Testis (tissue), 3 donors: ENCODE results near the gene ANTKMT. TPM values are rescaled to one million over a fixed set of nuclear protein-coding genes. Genes with fewer than 3 reads are reported as not detected.
"Not testable (repeated sequence)": the region's sequence is repeated elsewhere in the genome, so short reads cannot be mapped to it uniquely, and the experiment has no call there.

Source experiments
- DNase-seq: peaks from one replicate; pipeline ENCODE4 v3.0.0-alpha.2; 2019
- H3K27ac ChIP-seq, 2 donors: fragments of 200-600 bp; sonication (generic); one replicate each; pipeline ENCODE4 v1.5.1; 2019
- H3K27me3 ChIP-seq: fragments of 200-600 bp; sonication (generic); one replicate; pipeline ENCODE4 v1.5.1; 2019
- H3K36me3 ChIP-seq: fragments of 200-600 bp; sonication (generic); one replicate; pipeline ENCODE4 v1.5.1; 2017; ENCODE audit warnings: low read depth; ENCODE audit errors: missing control alignments
- H3K4me1 ChIP-seq: fragments of 200-600 bp; sonication (generic); one replicate; pipeline ENCODE4 v1.5.1; 2019
- H3K4me3 ChIP-seq, 2 donors: fragments of 200-600 bp; sonication (generic); one replicate each; pipeline ENCODE4 v1.5.1; 2017 to 2019
- H3K9me3 ChIP-seq: fragments of 200-600 bp; sonication (generic); one replicate; pipeline ENCODE4 v1.5.1; 2017
- POLR2A ChIP-seq: fragments of 450-650 bp; IDR thresholded peaks from one replicate; pipeline ENCODE4 v1.6.1; 2017; ENCODE audit warnings: antibody characterized with exemption, mild to moderate bottlenecking, moderate library complexity
- WGBS, 2 donors: methylation state at CpG; one replicate each; pipeline ENCODE4 v1.1.5; 2018; 5-methylcytosine and 5-hydroxymethylcytosine counted together
- intact Hi-C: fragments of 100-400 bp; cut with DNase I; formaldehyde crosslinking; loops from one replicate; pipeline ENCODE4 v1.15.1; 2023; ENCODE audit warnings: low total_unique reads
- polyA plus RNA-seq: library from polyadenylated mRNA; stranded (reverse); fragments of 350-450 nt; fragmentation: Illumina TruSeq; extraction: RNeasy Lipid Tissue Mini Kit (QIAGEN cat#74804); gene quantifications from one replicate; pipeline ENCODE4 v1.2.3, GENCODE V29; 2014; ENCODE audit warnings: low read depth, low replicate concordance; ENCODE audit not compliant: insufficient read depth
- total RNA-seq, 2 donors: library from RNA; depleted of rRNA; stranded (reverse); fragments of >200 nt; gene quantifications; one replicate each; pipeline ENCODE4 v1.2.3, GENCODE V29; 2016
- TF ChIP-seq, protein P1 (sequence below), 3 experiments: fragments of 450-650 bp in 2 of 3; fragments of 200-600 bp in 1 of 3; sonication (generic) in 1 of 3; IDR thresholded peaks; one replicate each; pipeline ENCODE4 v1.5.1; 2016 to 2019; ENCODE audit warnings: antibody characterized with exemption in 3 of 3, mild to moderate bottlenecking in 2 of 3, moderate library complexity in 1 of 3

The ANTKMT gene
- total and polyA plus RNA-seq, 3 donors from 2014 or later, result 68.5 to 108 (median 81.1) TPM

DNA sequence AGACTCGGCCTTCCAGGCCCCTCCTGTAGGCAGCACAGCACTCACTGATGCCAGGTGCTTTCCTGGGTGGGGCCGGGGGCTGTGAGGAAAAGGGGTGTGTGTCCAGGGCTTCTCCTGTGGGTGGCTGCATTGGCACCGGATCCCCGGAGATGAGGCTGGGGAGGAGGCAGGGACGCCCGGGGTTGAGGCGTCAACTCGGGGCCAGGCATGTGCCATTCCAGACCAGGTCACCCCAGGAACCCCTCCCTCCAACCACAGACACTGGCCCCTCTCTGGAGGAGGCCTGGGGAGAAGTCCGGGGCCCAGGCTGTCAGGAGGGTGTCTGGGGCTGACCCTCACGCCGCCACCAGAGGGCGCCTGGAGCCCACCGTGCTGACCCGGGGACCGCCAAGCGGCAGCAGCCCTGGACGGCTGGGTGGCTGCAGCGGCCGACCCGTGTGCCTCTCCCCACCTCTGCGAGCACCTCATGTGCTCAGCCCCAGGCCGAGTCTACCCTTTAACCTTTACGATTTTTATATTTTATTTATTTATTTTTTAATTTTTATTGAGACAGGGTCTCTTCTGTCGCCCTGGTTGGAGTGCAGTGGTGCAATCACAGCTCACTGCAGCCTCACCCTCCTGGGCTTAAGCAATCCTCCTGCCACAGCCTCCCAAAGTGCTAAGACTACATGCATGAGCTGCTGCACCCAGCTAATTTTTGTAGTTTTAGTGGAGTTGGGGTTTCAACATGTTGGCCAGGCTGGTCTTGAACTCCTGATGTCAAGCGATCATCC lies 9.2 kb upstream of the ANTKMT start:
- H3K4me1 ChIP-seq, result peaks cover 22% of the 10 kb centered on the region
- intact Hi-C loops, result no loop called here

GRCh38 chr16:712740-713250 lies 8.2 kb upstream of the ANTKMT start:
- DNase-seq, H3K27me3 ChIP-seq, H3K36me3 ChIP-seq, H3K9me3 ChIP-seq, intact Hi-C loops, H3K4me3 ChIP-seq, H3K27ac ChIP-seq: not testable (repeated sequence)
- WGBS, 2 donors, result 45 to 58% methylated on average over 6 to 13 of the region's 13 CpGs
- TF ChIP-seq, protein P1, sequence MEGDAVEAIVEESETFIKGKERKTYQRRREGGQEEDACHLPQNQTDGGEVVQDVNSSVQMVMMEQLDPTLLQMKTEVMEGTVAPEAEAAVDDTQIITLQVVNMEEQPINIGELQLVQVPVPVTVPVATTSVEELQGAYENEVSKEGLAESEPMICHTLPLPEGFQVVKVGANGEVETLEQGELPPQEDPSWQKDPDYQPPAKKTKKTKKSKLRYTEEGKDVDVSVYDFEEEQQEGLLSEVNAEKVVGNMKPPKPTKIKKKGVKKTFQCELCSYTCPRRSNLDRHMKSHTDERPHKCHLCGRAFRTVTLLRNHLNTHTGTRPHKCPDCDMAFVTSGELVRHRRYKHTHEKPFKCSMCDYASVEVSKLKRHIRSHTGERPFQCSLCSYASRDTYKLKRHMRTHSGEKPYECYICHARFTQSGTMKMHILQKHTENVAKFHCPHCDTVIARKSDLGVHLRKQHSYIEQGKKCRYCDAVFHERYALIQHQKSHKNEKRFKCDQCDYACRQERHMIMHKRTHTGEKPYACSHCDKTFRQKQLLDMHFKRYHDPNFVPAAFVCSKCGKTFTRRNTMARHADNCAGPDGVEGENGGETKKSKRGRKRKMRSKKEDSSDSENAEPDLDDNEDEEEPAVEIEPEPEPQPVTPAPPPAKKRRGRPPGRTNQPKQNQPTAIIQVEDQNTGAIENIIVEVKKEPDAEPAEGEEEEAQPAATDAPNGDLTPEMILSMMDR (IDR thresholded peaks at IDR 0.05), result peak; percentile 7 to 27 (median 18)
- peaks cover 22% of the 10 kb centered on the region for H3K4me1 ChIP-seq

More for the DNA sequence above, 9.2 kb upstream of the ANTKMT start:
- WGBS, 2 donors, result 23 to 33% methylated on average over 18 to 25 of the region's 25 CpGs
- Histone ChIP-seq H3K9me3 (no peaks in the 10 kb centered on the region), H3K4me3 (no peak overlapping the region), H3K27ac (no peak overlapping the region), H3K27me3 (no peaks in the 10 kb centered on the region), H3K36me3 (no peaks in the 10 kb centered on the region)
- TF ChIP-seq, protein P1 (IDR thresholded peaks at IDR 0.05), result peak; percentile 57 to 89 (median 82)
- no peak for TF ChIP-seq POLR2A
- DNase-seq, result peak; percentile 72

DNA sequence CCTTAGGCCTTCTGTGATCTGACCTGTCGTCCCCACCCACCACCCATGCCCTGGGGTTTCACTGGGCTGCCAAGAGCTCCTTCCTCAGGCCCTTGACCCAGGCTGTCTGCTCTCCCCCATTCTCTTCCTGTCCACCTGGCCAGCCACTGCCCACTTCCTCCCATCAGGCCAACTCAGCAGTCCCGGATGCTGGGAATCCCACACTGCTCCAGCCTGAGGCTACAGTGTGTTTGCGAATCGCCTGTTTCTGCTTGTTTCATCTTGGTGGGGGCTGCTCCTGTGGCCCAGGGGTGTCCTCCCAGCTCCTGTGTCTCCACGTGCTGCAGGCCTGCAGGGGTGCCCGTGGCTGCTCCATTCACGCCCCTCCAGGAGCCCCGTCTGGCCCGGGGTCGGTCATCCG lies 6.9 kb upstream of the ANTKMT start:
- peaks cover 22% of the 10 kb centered on the region for H3K4me1 ChIP-seq
- TF ChIP-seq POLR2A, result no peak
- TF ChIP-seq, protein P1 (IDR thresholded peaks at IDR 0.05), result no peak
- intact Hi-C loops, result no loop called here
- H3K4me3 ChIP-seq, result no peak overlapping the region
- no peaks in the 10 kb centered on the region for H3K36me3 ChIP-seq
- no peak for DNase-seq
- 41 to 68% methylated on average over 4 to 11 of the region's 11 CpGs for WGBS, 2 donors
- H3K27me3 ChIP-seq, result no peaks in the 10 kb centered on the region
- no peak overlapping the region for H3K27ac ChIP-seq
- no peaks in the 10 kb centered on the region for H3K9me3 ChIP-seq

GRCh38 chr16:714558-715476 lies 6.1 kb upstream of the ANTKMT start, which contains the start of gene METRN:
Gene METRN (plus strand): TSS chr16:715118. CDS start chr16:715290, 172 bp downstream.
- Histone ChIP-seq H3K27me3 (no peaks in the 10 kb centered on the region), H3K4me3 (peak within 1 kb of the TSS; percentile 53 to 61), H3K9me3 (no peaks in the 10 kb centered on the region), H3K36me3 (no peaks in the 10 kb centered on the region), H3K4me1 (peaks cover 22% of the 10 kb centered on the region), H3K27ac (no peak within 1 kb of the TSS)
- intact Hi-C loops, result no loop called here
- TF ChIP-seq POLR2A, result no peak
- DNase-seq, result peak; percentile 94
- WGBS, 2 donors, result 4% methylated on average over 63 of the region's 108 CpGs; no CpG with 5 or more reads in 1 of the 2 donors
